ENCODE results near the gene PARD3. TPM values are rescaled to one million over a fixed set of nuclear protein-coding genes. Genes with fewer than 3 reads are reported as not detected.

The PARD3 gene
- polyA plus RNA-seq, 1 donor from 2014 or later: 12.4 TPM

- no peaks in the 10 kb centered on the region for H3K27me3 ChIP-seq (ENCODE audit: insufficient read depth, low read depth, low read length)
- H3K4me2 ChIP-seq (ENCODE audit: low read length): no peak overlapping the region
- H3F3A ChIP-seq (ENCODE audit: insufficient read depth, low read length, poor library complexity, severe bottlenecking): no peaks in the 10 kb centered on the region
- no peaks in the 10 kb centered on the region for H3K9me2 ChIP-seq (ENCODE audit: insufficient read depth, low read length)
- no peak overlapping the region for H3K9ac ChIP-seq (ENCODE audit: low read length)
- H3K36me3 ChIP-seq (ENCODE audit: insufficient read depth, low read length): no peaks in the 10 kb centered on the region
- no peak for TF ChIP-seq RAD21 (conservative IDR thresholded peaks at IDR 0.05)
- TF ChIP-seq EZH2 (IDR thresholded peaks at IDR 0.05; ENCODE audit: borderline replicate concordance, insufficient read depth, low read length, poor library complexity, severe bottlenecking): no peak
- TF ChIP-seq REST (IDR thresholded peaks at IDR 0.05; ENCODE audit: borderline replicate concordance): no peak
- no peak for TF ChIP-seq CTCF (IDR thresholded peaks at IDR 0.05; ENCODE audit: poor library complexity, severe bottlenecking)
- no peak for TF ChIP-seq POLR2AphosphoS5 (IDR thresholded peaks at IDR 0.05)
- TF ChIP-seq SMC3 (conservative IDR thresholded peaks at IDR 0.05; ENCODE audit: poor library complexity): no peak
- no peak for TF ChIP-seq MXI1 (conservative IDR thresholded peaks at IDR 0.05; ENCODE audit: poor library complexity, severe bottlenecking)
- TF ChIP-seq TAF1 (IDR thresholded peaks at IDR 0.05; ENCODE audit: low read depth): no peak
- TF ChIP-seq EP300 (conservative IDR thresholded peaks at IDR 0.05; ENCODE audit: poor library complexity, severe bottlenecking): no peak
- no peak overlapping the region for H2AFZ ChIP-seq (ENCODE audit: low read depth, low read length)
- H3K9me3 ChIP-seq (ENCODE audit: low read length): no peaks in the 10 kb centered on the region
- H4K20me1 ChIP-seq (ENCODE audit: insufficient read depth): no peaks in the 10 kb centered on the region
- H3K27ac ChIP-seq (ENCODE audit: low read length): no peak overlapping the region
- no peaks in the 10 kb centered on the region for H3K79me2 ChIP-seq (replicated peaks; ENCODE audit: insufficient read depth, low read length)
- H3K4me3 ChIP-seq (ENCODE audit: low read length): no peak overlapping the region
Measured at GRCh38 chr10:34399013-34399412, 416.1 kb downstream of the PARD3 start.

DNA sequence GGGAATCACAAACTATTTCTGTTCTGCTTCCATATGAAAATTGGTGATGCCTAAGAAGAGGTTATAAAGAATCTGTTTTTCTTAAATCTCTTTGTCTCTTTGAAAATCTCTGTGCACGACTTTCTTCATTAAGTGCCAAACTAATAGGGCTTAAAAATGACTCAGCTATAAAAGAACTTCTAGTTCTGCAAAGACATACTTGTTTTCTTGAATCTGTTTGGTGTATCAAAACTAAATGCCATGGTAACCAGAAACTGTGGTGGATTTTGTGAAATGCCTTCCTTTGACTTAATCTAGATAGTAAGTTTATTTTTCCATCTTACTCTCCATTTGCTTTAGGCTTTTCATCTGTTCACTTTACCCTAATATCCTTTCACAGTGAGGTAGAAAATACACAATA is 417.8 kb downstream of the PARD3 start:
- H3K79me2 ChIP-seq (replicated peaks; ENCODE audit: insufficient read depth, low read length): no peaks in the 10 kb centered on the region
- H3K4me2 ChIP-seq (ENCODE audit: low read length): no peak overlapping the region
- no peaks in the 10 kb centered on the region for H3K9me2 ChIP-seq (ENCODE audit: insufficient read depth, low read length)
- H2AFZ ChIP-seq (ENCODE audit: low read depth, low read length): no peak overlapping the region
- H3K4me3 ChIP-seq (ENCODE audit: low read length): no peak overlapping the region
- TF ChIP-seq MXI1 (conservative IDR thresholded peaks at IDR 0.05; ENCODE audit: poor library complexity, severe bottlenecking) (no peak), EP300 (conservative IDR thresholded peaks at IDR 0.05; ENCODE audit: poor library complexity, severe bottlenecking) (no peak), CTCF (IDR thresholded peaks at IDR 0.05; ENCODE audit: poor library complexity, severe bottlenecking) (no peak), REST (IDR thresholded peaks at IDR 0.05; ENCODE audit: borderline replicate concordance) (no peak)
- no peaks in the 10 kb centered on the region for H3K36me3 ChIP-seq (ENCODE audit: insufficient read depth, low read length)
- no peaks in the 10 kb centered on the region for H3F3A ChIP-seq (ENCODE audit: insufficient read depth, low read length, poor library complexity, severe bottlenecking)
- H3K27me3 ChIP-seq (ENCODE audit: insufficient read depth, low read depth, low read length): no peaks in the 10 kb centered on the region
- H4K20me1 ChIP-seq (ENCODE audit: insufficient read depth): no peaks in the 10 kb centered on the region
- H3K9me3 ChIP-seq (ENCODE audit: low read length): no peaks in the 10 kb centered on the region
- H3K9ac ChIP-seq (ENCODE audit: low read length): no peak overlapping the region
- H3K27ac ChIP-seq (ENCODE audit: low read length): no peak overlapping the region
